Suprapubic skin (tissue), 4 donors: Measurements from ENCODE around the gene POLR1E. TPM values are rescaled to one million over a fixed set of nuclear protein-coding genes. Genes with fewer than 3 reads are reported as not detected.

Source experiments
- DNase-seq, 2 donors: peaks; one replicate each; pipeline ENCODE4 v3.0.0-alpha.2; 2019; ENCODE audit warnings: low spot score in 2 of 2
- H3K27ac ChIP-seq: fragments of 200-600 bp; sonication (generic); one replicate; pipeline ENCODE4 v1.5.1; 2019
- H3K27me3 ChIP-seq: fragments of 200-600 bp; sonication (generic); one replicate; pipeline ENCODE4 v1.5.1; 2019
- H3K36me3 ChIP-seq: fragments of 200-600 bp; sonication (generic); one replicate; pipeline ENCODE4 v1.5.1; 2019
- H3K4me1 ChIP-seq: fragments of 200-600 bp; sonication (generic); one replicate; pipeline ENCODE4 v1.5.1; 2019
- H3K4me3 ChIP-seq: fragments of 200-600 bp; sonication (generic); one replicate; pipeline ENCODE4 v1.5.1; 2019; ENCODE audit warnings: mild to moderate bottlenecking
- H3K9me3 ChIP-seq: fragments of 200-600 bp; sonication (generic); one replicate; pipeline ENCODE4 v1.5.1; 2019
- CTCF ChIP-seq, 2 donors: fragments of 200-600 bp in 1 of 2; fragments of 450-650 bp in 1 of 2; sonication (generic) in 1 of 2; IDR thresholded peaks; one replicate each; pipeline ENCODE4 v1.5.1; 2016 to 2019; ENCODE audit warnings: antibody characterized with exemption in 2 of 2, mild to moderate bottlenecking in 1 of 2, moderate library complexity in 1 of 2
- EP300 ChIP-seq: sonication (generic); formaldehyde crosslinking; IDR thresholded peaks from one replicate; pipeline ENCODE4 v1.6.1; 2017; ENCODE audit warnings: antibody characterized with exemption
- POLR2A ChIP-seq, 2 donors: fragments of 450-650 bp; IDR thresholded peaks; one replicate each; pipeline ENCODE4 v1.6.1; 2017; ENCODE audit warnings: antibody characterized with exemption in 2 of 2, mild to moderate bottlenecking in 2 of 2, moderate library complexity in 2 of 2
- POLR2AphosphoS5 ChIP-seq, 3 donors: sonication (generic); formaldehyde crosslinking; IDR thresholded peaks; one replicate each; pipeline ENCODE4 v1.6.1; 2017; ENCODE audit warnings: antibody characterized with exemption in 3 of 3
- WGBS: methylation state at CpG from one replicate; pipeline ENCODE4 v1.1.5; 2018; 5-methylcytosine and 5-hydroxymethylcytosine counted together
- total RNA-seq, 4 donors: library from RNA; depleted of rRNA; stranded (reverse); fragments of >200 nt; gene quantifications; one replicate each; pipeline ENCODE4 v1.1.0, GENCODE V29; 2016

The POLR1E gene
- total RNA-seq, 4 donors from 2014 or later, result 15.7 to 26.3 (median 24.0) TPM

GRCh38 chr9:37446401-37446800, 39.3 kb upstream of the POLR1E start:
- H3K4me3 ChIP-seq, result no peak overlapping the region
- no peak overlapping the region for H3K27ac ChIP-seq
- no peak for DNase-seq
- H3K4me1 ChIP-seq, result no peaks in the 10 kb centered on the region
- 42% methylated on average over 4 of the region's 4 CpGs for WGBS
- H3K36me3 ChIP-seq, result peaks cover 20% of the 10 kb centered on the region
- no peaks in the 10 kb centered on the region for H3K27me3 ChIP-seq
- H3K9me3 ChIP-seq, result no peaks in the 10 kb centered on the region
- no peak for TF ChIP-seq EP300
- no peak for TF ChIP-seq POLR2A (IDR thresholded peaks at IDR 0.05)
- no peak for TF ChIP-seq POLR2AphosphoS5 (IDR thresholded peaks at IDR 0.05)

- Histone ChIP-seq H3K4me3 (no peak overlapping the region), H3K9me3 (no peaks in the 10 kb centered on the region), H3K27me3 (no peaks in the 10 kb centered on the region), H3K36me3 (peaks cover 13% of the 10 kb centered on the region), H3K27ac (no peak overlapping the region), H3K4me1 (peaks cover 3% of the 10 kb centered on the region)
- DNase-seq, result no peak
- TF ChIP-seq POLR2A (IDR thresholded peaks at IDR 0.05), result no peak
- TF ChIP-seq CTCF (IDR thresholded peaks at IDR 0.05), result no peak
- no peak for TF ChIP-seq POLR2AphosphoS5 (IDR thresholded peaks at IDR 0.05)
- no peak for TF ChIP-seq EP300
Observed at GRCh38 chr9:37447111-37447510, 38.6 kb upstream of the POLR1E start.

- peaks cover 29% of the 10 kb centered on the region for H3K4me1 ChIP-seq
- H3K27ac ChIP-seq, result no peak overlapping the region
- 81% methylated on average over 12 of the region's 12 CpGs for WGBS
- no peaks in the 10 kb centered on the region for H3K27me3 ChIP-seq
- no peaks in the 10 kb centered on the region for H3K9me3 ChIP-seq
- H3K36me3 ChIP-seq, result peaks cover 14% of the 10 kb centered on the region
- no peak overlapping the region for H3K4me3 ChIP-seq
- no peak for TF ChIP-seq CTCF (IDR thresholded peaks at IDR 0.05)
- no peak for TF ChIP-seq POLR2A (IDR thresholded peaks at IDR 0.05)
- no peak for TF ChIP-seq EP300
- no peak for TF ChIP-seq POLR2AphosphoS5 (IDR thresholded peaks at IDR 0.05)
- no peak for DNase-seq
Observed at GRCh38 chr9:37449862-37450632, 35.7 kb upstream of the POLR1E start.

- peaks cover 15% of the 10 kb centered on the region for H3K36me3 ChIP-seq
- TF ChIP-seq POLR2A (IDR thresholded peaks at IDR 0.05), result no peak
- no peak for TF ChIP-seq CTCF (IDR thresholded peaks at IDR 0.05)
- TF ChIP-seq POLR2AphosphoS5 (IDR thresholded peaks at IDR 0.05), result no peak
- no peak for TF ChIP-seq EP300
- H3K9me3 ChIP-seq, result no peaks in the 10 kb centered on the region
- no peak overlapping the region for H3K27ac ChIP-seq
- 70% methylated on average over 3 of the region's 3 CpGs for WGBS
- H3K4me3 ChIP-seq, result no peak overlapping the region
- no peak for DNase-seq
- peaks cover 40% of the 10 kb centered on the region for H3K4me1 ChIP-seq
- H3K27me3 ChIP-seq, result no peaks in the 10 kb centered on the region
Observed at GRCh38 chr9:37451628-37452027, 34.1 kb upstream of the POLR1E start.

- Histone ChIP-seq H3K9me3 (no peaks in the 10 kb centered on the region), H3K27me3 (no peaks in the 10 kb centered on the region), H3K4me1 (peaks cover 49% of the 10 kb centered on the region), H3K36me3 (peaks cover 15% of the 10 kb centered on the region), H3K4me3 (no peak overlapping the region), H3K27ac (no peak overlapping the region)
- TF ChIP-seq POLR2AphosphoS5 (IDR thresholded peaks at IDR 0.05), result no peak
- WGBS, result 85% methylated on average over 1 of the region's 1 CpG
- DNase-seq, result no peak
Observed at GRCh38 chr9:37452611-37453010, 33.1 kb upstream of the POLR1E start.

GRCh38 chr9:37453827-37454226, 31.9 kb upstream of the POLR1E start:
- no peak overlapping the region for H3K4me3 ChIP-seq
- TF ChIP-seq CTCF (IDR thresholded peaks at IDR 0.05) (no peak), EP300 (no peak), POLR2A (IDR thresholded peaks at IDR 0.05) (no peak), POLR2AphosphoS5 (IDR thresholded peaks at IDR 0.05) (no peak)
- no peak for DNase-seq
- 75% methylated on average over 1 of the region's 1 CpG for WGBS
- H3K9me3 ChIP-seq, result no peaks in the 10 kb centered on the region
- no peaks in the 10 kb centered on the region for H3K27me3 ChIP-seq
- no peak overlapping the region for H3K27ac ChIP-seq
- H3K4me1 ChIP-seq, result peaks cover 52% of the 10 kb centered on the region
- H3K36me3 ChIP-seq, result peaks cover 9% of the 10 kb centered on the region
